Neutrophil (primary cell): Measurements from ENCODE around the gene DAB1.

Experiments
- H3K27ac ChIP-seq: fragments of 200-600 bp; sonication (generic); 2 replicates; pipeline ENCODE4 v1.5.1; 2016; ENCODE audit warnings: mild to moderate bottlenecking, moderate library complexity
- H3K27me3 ChIP-seq: fragments of 200-600 bp; sonication (generic); 2 replicates; pipeline ENCODE4 v1.6.0; 2016; ENCODE audit warnings: mild to moderate bottlenecking
- H3K36me3 ChIP-seq: fragments of 200-600 bp; sonication (generic); 2 replicates; pipeline ENCODE4 v1.5.1; 2017
- H3K4me1 ChIP-seq, 2 experiments: fragments of 200-600 bp in 1 of 2; sonication (generic) in 1 of 2; 1 replicate in 1 of 2; 2 replicates in 1 of 2; pipeline versions ENCODE4 v1.5.1 to v1.6.1; 2013 to 2016; ENCODE audit warnings: low read depth in 1 of 2, low read length in 1 of 2, mild to moderate bottlenecking in 1 of 2, moderate library complexity in 1 of 2; ENCODE audit not compliant: control insufficient read depth in 1 of 2, insufficient read depth in 1 of 2
- H3K4me3 ChIP-seq, 2 experiments: fragments of 200-600 bp in 1 of 2; sonication (generic) in 1 of 2; 1 replicate in 1 of 2; 2 replicates in 1 of 2; pipeline ENCODE4 v1.5.1; 2013 to 2016; ENCODE audit warnings: low read depth in 1 of 2, low read length in 1 of 2, mild to moderate bottlenecking in 1 of 2, moderate library complexity in 1 of 2
- H3K9me3 ChIP-seq: fragments of 200-600 bp; sonication (generic); 2 replicates; pipeline ENCODE4 v1.5.1; 2016
- CTCF ChIP-seq: fragments of 200-600 bp; sonication (generic); IDR thresholded peaks from 2 replicates; pipeline ENCODE4 v1.5.1; 2016; ENCODE audit warnings: antibody characterized with exemption

The DAB1 gene

GRCh38 chr1:57017200-57017599 is 406.7 kb downstream of the DAB1 start:
- TF ChIP-seq CTCF = no peak
- H3K4me3 ChIP-seq = no peak overlapping the region

GRCh38 chr1:57015071-57015470 is 408.8 kb downstream of the DAB1 start:
- no peak for TF ChIP-seq CTCF
- Histone ChIP-seq H3K9me3 (no peaks in the 10 kb centered on the region), H3K4me1 (no peaks in the 10 kb centered on the region), H3K4me3 (no peak overlapping the region), H3K27me3 (no peaks in the 10 kb centered on the region), H3K36me3 (no peaks in the 10 kb centered on the region), H3K27ac (no peak overlapping the region)

More at GRCh38 chr1:57017200-57017599, 406.7 kb downstream of the DAB1 start:
- H3K27me3 ChIP-seq = no peaks in the 10 kb centered on the region
- H3K9me3 ChIP-seq = no peaks in the 10 kb centered on the region
- no peaks in the 10 kb centered on the region for H3K4me1 ChIP-seq
- no peak overlapping the region for H3K27ac ChIP-seq
- no peaks in the 10 kb centered on the region for H3K36me3 ChIP-seq

- Histone ChIP-seq H3K36me3 (no peaks in the 10 kb centered on the region), H3K27ac (no peak overlapping the region), H3K27me3 (no peaks in the 10 kb centered on the region), H3K9me3 (no peaks in the 10 kb centered on the region), H3K4me1 (no peaks in the 10 kb centered on the region), H3K4me3 (no peak overlapping the region)
- no peak for TF ChIP-seq CTCF
These were observed 410.3 kb downstream of the DAB1 start for GRCh38 chr1:57013522-57013921.

GRCh38 chr1:57012315-57012714 is 411.5 kb downstream of the DAB1 start:
- H3K9me3 ChIP-seq = no peaks in the 10 kb centered on the region
- TF ChIP-seq CTCF = no peak

GRCh38 chr1:57010511-57010910 is 413.3 kb downstream of the DAB1 start:
- TF ChIP-seq CTCF = no peak
- Histone ChIP-seq H3K4me1 (no peaks in the 10 kb centered on the region), H3K9me3 (no peaks in the 10 kb centered on the region), H3K27me3 (no peaks in the 10 kb centered on the region), H3K4me3 (no peak overlapping the region), H3K36me3 (no peaks in the 10 kb centered on the region), H3K27ac (no peak overlapping the region)

More at GRCh38 chr1:57012315-57012714, 411.5 kb downstream of the DAB1 start:
- H3K4me3 ChIP-seq = no peak overlapping the region
- H3K4me1 ChIP-seq = no peaks in the 10 kb centered on the region
- H3K27ac ChIP-seq = no peak overlapping the region
- H3K27me3 ChIP-seq = no peaks in the 10 kb centered on the region
- H3K36me3 ChIP-seq = no peaks in the 10 kb centered on the region

- no peaks in the 10 kb centered on the region for H3K36me3 ChIP-seq
- H3K9me3 ChIP-seq = no peaks in the 10 kb centered on the region
- no peak for TF ChIP-seq CTCF
- no peak overlapping the region for H3K27ac ChIP-seq
- no peaks in the 10 kb centered on the region for H3K27me3 ChIP-seq
- no peak overlapping the region for H3K4me3 ChIP-seq
- H3K4me1 ChIP-seq = no peaks in the 10 kb centered on the region
These were observed 415.9 kb downstream of the DAB1 start for GRCh38 chr1:57007948-57008347.
